ENCODE data around the gene IL3.

Gene IL3

DNA sequence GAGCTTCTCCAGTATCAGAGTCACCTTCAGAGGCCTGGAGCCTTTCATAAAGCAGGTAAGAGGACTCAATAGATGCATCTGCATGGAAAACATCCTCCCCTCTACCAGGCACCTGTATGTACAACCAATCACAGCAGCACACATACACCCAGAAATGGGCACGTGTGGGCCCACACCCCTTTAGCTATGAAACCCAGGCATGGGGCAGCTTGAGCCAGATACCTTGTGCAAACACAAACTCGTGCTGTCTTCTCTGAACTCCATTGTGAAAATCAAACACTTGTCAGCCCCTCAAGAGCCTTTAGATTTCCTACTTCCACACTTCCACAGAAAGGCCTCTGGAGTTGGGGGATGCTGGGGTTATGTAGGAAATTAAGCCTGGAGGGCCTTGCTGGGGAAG lies 12.1 kb downstream of the IL3 start:
- H3K4me3 ChIP-seq (replicated peaks; ENCODE audit: low read depth, low read length), result no peak overlapping the region
- TF ChIP-seq CTCF (IDR thresholded peaks at IDR 0.05; ENCODE audit: low read length, missing control alignments), result no peak
- DNase-seq (ENCODE audit: low read depth), result no peak

GRCh38 chr5:132073231-132074013 lies 13.0 kb downstream of the IL3 start, which contains the start of gene CSF2:
Gene CSF2, plus strand, starts transcription at chr5:132073789. Its CDS starts 35 bp downstream, at chr5:132073824.
- TF ChIP-seq CTCF (IDR thresholded peaks at IDR 0.05; ENCODE audit: low read length, missing control alignments), result no peak
- peak; percentile 26 for DNase-seq (ENCODE audit: low read depth)
- H3K4me3 ChIP-seq (replicated peaks; ENCODE audit: low read depth, low read length), result no peak within 1 kb of the TSS

DNA sequence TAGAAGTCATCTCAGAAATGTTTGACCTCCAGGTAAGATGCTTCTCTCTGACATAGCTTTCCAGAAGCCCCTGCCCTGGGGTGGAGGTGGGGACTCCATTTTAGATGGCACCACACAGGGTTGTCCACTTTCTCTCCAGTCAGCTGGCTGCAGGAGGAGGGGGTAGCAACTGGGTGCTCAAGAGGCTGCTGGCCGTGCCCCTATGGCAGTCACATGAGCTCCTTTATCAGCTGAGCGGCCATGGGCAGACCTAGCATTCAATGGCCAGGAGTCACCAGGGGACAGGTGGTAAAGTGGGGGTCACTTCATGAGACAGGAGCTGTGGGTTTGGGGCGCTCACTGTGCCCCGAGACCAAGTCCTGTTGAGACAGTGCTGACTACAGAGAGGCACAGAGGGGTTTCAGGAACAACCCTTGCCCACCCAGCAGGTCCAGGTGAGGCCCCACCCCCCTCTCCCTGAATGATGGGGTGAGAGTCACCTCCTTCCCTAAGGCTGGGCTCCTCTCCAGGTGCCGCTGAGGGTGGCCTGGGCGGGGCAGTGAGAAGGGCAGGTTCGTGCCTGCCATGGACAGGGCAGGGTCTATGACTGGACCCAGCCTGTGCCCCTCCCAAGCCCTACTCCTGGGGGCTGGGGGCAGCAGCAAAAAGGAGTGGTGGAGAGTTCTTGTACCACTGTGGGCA lies 13.8 kb downstream of the IL3 start:
- DNase-seq (ENCODE audit: low read depth), result no peak
- no peak overlapping the region for H3K4me3 ChIP-seq (replicated peaks; ENCODE audit: low read depth, low read length)
- no peak for TF ChIP-seq CTCF (IDR thresholded peaks at IDR 0.05; ENCODE audit: low read length, missing control alignments)

DNA sequence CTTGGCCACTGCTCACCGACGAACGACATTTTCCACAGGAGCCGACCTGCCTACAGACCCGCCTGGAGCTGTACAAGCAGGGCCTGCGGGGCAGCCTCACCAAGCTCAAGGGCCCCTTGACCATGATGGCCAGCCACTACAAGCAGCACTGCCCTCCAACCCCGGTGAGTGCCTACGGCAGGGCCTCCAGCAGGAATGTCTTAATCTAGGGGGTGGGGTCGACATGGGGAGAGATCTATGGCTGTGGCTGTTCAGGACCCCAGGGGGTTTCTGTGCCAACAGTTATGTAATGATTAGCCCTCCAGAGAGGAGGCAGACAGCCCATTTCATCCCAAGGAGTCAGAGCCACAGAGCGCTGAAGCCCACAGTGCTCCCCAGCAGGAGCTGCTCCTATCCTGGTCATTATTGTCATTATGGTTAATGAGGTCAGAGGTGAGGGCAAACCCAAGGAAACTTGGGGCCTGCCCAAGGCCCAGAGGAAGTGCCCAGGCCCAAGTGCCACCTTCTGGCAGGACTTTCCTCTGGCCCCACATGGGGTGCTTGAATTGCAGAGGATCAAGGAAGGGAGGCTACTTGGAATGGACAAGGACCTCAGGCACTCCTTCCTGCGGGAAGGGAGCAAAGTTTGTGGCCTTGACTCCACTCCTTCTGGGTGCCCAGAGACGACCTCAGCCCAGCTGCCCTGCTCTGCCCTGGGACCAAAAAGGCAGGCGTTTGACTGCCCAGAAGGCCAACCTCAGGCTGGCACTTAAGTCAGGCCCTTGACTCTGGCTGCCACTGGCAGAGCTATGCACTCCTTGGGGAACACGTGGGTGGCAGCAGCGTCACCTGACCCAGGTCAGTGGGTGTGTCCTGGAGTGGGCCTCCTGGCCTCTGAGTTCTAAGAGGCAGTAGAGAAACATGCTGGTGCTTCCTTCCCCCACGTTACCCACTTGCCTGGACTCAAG lies 14.6 kb downstream of the IL3 start:
- no peak overlapping the region for H3K4me3 ChIP-seq (replicated peaks; ENCODE audit: low read depth, low read length)
- DNase-seq (ENCODE audit: low read depth), result no peak
- no peak for TF ChIP-seq CTCF (IDR thresholded peaks at IDR 0.05; ENCODE audit: low read length, missing control alignments)

- DNase-seq (ENCODE audit: low read depth), result no peak
- no peak overlapping the region for H3K4me3 ChIP-seq (replicated peaks; ENCODE audit: low read depth, low read length)
- no peak for TF ChIP-seq CTCF (IDR thresholded peaks at IDR 0.05; ENCODE audit: low read length, missing control alignments)
Measured at GRCh38 chr5:132075719-132076077, 15.2 kb downstream of the IL3 start.

DNA sequence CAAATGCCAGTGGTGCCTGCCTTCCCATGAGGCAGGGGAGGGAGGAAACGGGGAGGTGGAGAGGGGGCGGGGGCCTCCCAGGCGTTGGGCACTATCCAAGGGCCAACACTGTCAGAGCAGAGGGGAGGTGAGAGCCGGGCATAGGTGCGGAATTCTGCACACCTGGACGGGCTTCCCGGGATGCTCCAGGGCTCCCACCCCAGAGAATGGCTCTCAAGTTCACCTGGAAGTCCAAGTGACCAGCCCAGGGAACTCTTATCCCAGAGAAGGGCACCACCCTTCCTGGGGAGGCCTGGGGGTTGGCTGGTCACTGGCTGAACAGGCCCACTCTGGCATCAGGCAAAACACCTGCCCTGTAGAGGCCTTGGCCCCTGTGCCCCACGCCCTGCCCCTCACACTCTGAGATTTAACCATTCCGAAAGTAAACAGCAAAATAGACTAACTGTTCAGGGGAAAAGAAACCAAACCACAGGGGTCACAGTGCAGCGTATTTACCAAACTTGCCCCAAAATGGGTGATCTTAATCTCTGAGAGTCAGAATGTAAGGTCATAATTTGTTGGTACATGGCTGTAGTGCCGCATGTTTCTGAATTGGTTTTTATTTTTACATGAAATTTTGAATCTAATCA lies 15.9 kb downstream of the IL3 start:
- TF ChIP-seq CTCF (IDR thresholded peaks at IDR 0.05; ENCODE audit: low read length, missing control alignments), result no peak
- DNase-seq (ENCODE audit: low read depth), result no peak
- no peak overlapping the region for H3K4me3 ChIP-seq (replicated peaks; ENCODE audit: low read depth, low read length)

Data from fibroblast of pulmonary artery (primary cell).